HepG2 (cell line): ENCODE results near the gene FGD4. TPM values are rescaled to one million over a fixed set of nuclear protein-coding genes. Genes with fewer than 3 reads are reported as not detected.

Experiments used
- ATAC-seq: fragments of 200-7000 bp; cut with Tn5 transposase; 3 replicates; pipeline ENCODE4 v1.9.1; 2020; ENCODE audit warnings: mild to moderate bottlenecking, moderate library complexity
- BruUV-seq: library from RNA; stranded (reverse); fragments of 400-500 nt; replicated peaks from 2 replicates; lab custom pipeline; 2021; lab: Mats Ljungman, UMichigan
- CTCF ChIA-PET: fragments of 300-600 bp; formaldehyde crosslinking; extraction: SDS; loops from one replicate; lab custom pipeline; 2021; ENCODE audit warnings: low total read pairs, inconsistent platforms, low intra/inter-chr PET ratio; lab: Yijun Ruan, JAX
- POLR2A ChIA-PET: fragments of 350-600 bp; sonication (Branson Sonifier 250); formaldehyde crosslinking; loops from one replicate; lab custom pipeline; 2020; ENCODE audit warnings: antibody characterized with exemption, inconsistent platforms; lab: Yijun Ruan, JAX
- DNase-seq: peaks from one replicate; pipeline ENCODE4 v3.0.0-alpha.2; 2015; ENCODE audit warnings: low spot score
- FAIRE-seq: peaks from 3 replicates; lab custom pipeline; 2011; peaks lifted over from hg19 to GRCh38; lab: Jason Lieb, UNC
- H2AFZ ChIP-seq: one replicate; pipeline ENCODE4 v1.6.1; 2011; ENCODE audit warnings: low read length, inconsistent platforms
- H3K27ac ChIP-seq: fragments of 300-600 bp; 3 replicates; pipeline ENCODE4 v1.8.0; 2011; ENCODE audit warnings: mixed run types, mild to moderate bottlenecking, mixed read lengths, low read length, inconsistent platforms; ENCODE audit not compliant: insufficient read depth; ENCODE audit errors: extremely low read length
- H3K27me3 ChIP-seq, 2 experiments: fragments of 200-600 bp in 1 of 2; 2 replicates in 1 of 2; 3 replicates in 1 of 2; pipeline versions ENCODE4 v1.6.0 to v1.8.0; 2011; ENCODE audit warnings: low read length in 2 of 2, mild to moderate bottlenecking in 2 of 2, moderate library complexity in 2 of 2, inconsistent platforms in 1 of 2; ENCODE audit not compliant: insufficient read depth in 2 of 2, control insufficient read depth in 1 of 2
- H3K36me3 ChIP-seq, 2 experiments: fragments of 200-600 bp in 1 of 2; replicated peaks in 1 of 2; 2 replicates in 1 of 2; 3 replicates in 1 of 2; pipeline versions ENCODE4 v1.5.1 to v1.8.0; 2011; ENCODE audit warnings: low read length in 2 of 2, inconsistent platforms in 1 of 2; ENCODE audit not compliant: insufficient read depth in 2 of 2, control insufficient read depth in 1 of 2
- H3K4me1 ChIP-seq: 2 replicates; pipeline ENCODE4 v1.5.1; 2012; ENCODE audit warnings: low read length, inconsistent platforms; ENCODE audit not compliant: insufficient read depth
- H3K4me2 ChIP-seq: 2 replicates; pipeline ENCODE4 v1.6.0; 2011; ENCODE audit warnings: low read depth, low read length, inconsistent platforms
- H3K4me3 ChIP-seq, 3 experiments: fragments of 200-600 bp in 1 of 3; sonication (generic), shearing (Covaris generic) in 1 of 3; replicated peaks in 1 of 3; 2 replicates each; pipeline ENCODE4 v1.5.1; 2011 to 2016; ENCODE audit warnings: low read length in 3 of 3, inconsistent platforms in 2 of 3, low read depth in 2 of 3, mild to moderate bottlenecking in 2 of 3, control low read depth in 1 of 3, mixed read lengths in 1 of 3; ENCODE audit not compliant: insufficient read depth in 1 of 3
- H3K79me2 ChIP-seq: one replicate; pipeline ENCODE4 v1.6.1; 2011; ENCODE audit warnings: low read length, inconsistent platforms; ENCODE audit not compliant: insufficient read depth
- H3K9ac ChIP-seq: 2 replicates; pipeline ENCODE4 v1.6.0; 2011; ENCODE audit warnings: mild to moderate bottlenecking, low read depth, low read length, inconsistent platforms; ENCODE audit not compliant: insufficient read depth
- H3K9me3 ChIP-seq: 2 replicates; pipeline ENCODE4 v1.5.1; 2012; ENCODE audit warnings: mild to moderate bottlenecking, low read length
- H4K20me1 ChIP-seq: 2 replicates; pipeline ENCODE4 v1.6.0; 2011; ENCODE audit warnings: inconsistent platforms, mild to moderate bottlenecking, low read length, moderate library complexity; ENCODE audit not compliant: insufficient read depth
- ADNP ChIP-seq: sonication (generic); formaldehyde crosslinking; IDR thresholded peaks from 2 replicates; pipeline ENCODE4 v1.4.0; 2020; ENCODE audit warnings: missing genetic modification reagents
- ELF1 ChIP-seq: sonication (generic); formaldehyde crosslinking; IDR thresholded peaks from 2 replicates; pipeline ENCODE4 v1.4.0; 2020; ENCODE audit warnings: missing genetic modification reagents
- ELF3 ChIP-seq: IDR thresholded peaks from 2 replicates; pipeline ENCODE4 v1.6.1; 2016; ENCODE audit warnings: missing genetic modification reagents, missing compliant biosample characterization
- KLF13 ChIP-seq: sonication (generic); formaldehyde crosslinking; IDR thresholded peaks from 2 replicates; pipeline ENCODE4 v1.4.0; 2020; ENCODE audit warnings: mild to moderate bottlenecking, missing genetic modification reagents
- NPAS2 ChIP-seq: sonication (generic); formaldehyde crosslinking; IDR thresholded peaks from 2 replicates; pipeline ENCODE4 v1.8.0; 2022; ENCODE audit warnings: mild to moderate bottlenecking, missing genetic modification reagents, borderline replicate concordance
- REPIN1 ChIP-seq: sonication (generic); formaldehyde crosslinking; IDR thresholded peaks from 2 replicates; pipeline ENCODE4 v1.8.0; 2022; ENCODE audit warnings: missing genetic modification reagents, low read depth, mild to moderate bottlenecking, borderline replicate concordance
- SNAPC5 ChIP-seq: sonication (generic); formaldehyde crosslinking; IDR thresholded peaks from 2 replicates; pipeline ENCODE4 v1.8.1; 2023; ENCODE audit warnings: mild to moderate bottlenecking, missing genetic modification reagents, borderline replicate concordance
- TFDP1 ChIP-seq: IDR thresholded peaks from 2 replicates; pipeline ENCODE4 v1.6.1; 2016; ENCODE audit warnings: missing compliant biosample characterization, missing genetic modification reagents, borderline replicate concordance
- ZBTB39 ChIP-seq: sonication (generic); formaldehyde crosslinking; IDR thresholded peaks from 2 replicates; pipeline ENCODE4 v1.5.0; 2020; ENCODE audit warnings: missing genetic modification reagents
- ZMYM2 ChIP-seq: sonication (generic); formaldehyde crosslinking; IDR thresholded peaks from 2 replicates; pipeline ENCODE4 v1.8.0; 2022; ENCODE audit warnings: mild to moderate bottlenecking, missing genetic modification reagents
- ZNF138 ChIP-seq: sonication (generic); formaldehyde crosslinking; IDR thresholded peaks from 2 replicates; pipeline ENCODE4 v1.5.0; 2020; ENCODE audit warnings: mild to moderate bottlenecking, low read depth, missing genetic modification reagents
- ZNF282 ChIP-seq: fragments of 450-650 bp; IDR thresholded peaks from 2 replicates; pipeline ENCODE4 v1.6.1; 2018; ENCODE audit not compliant: partially characterized antibody
- ZNF331 ChIP-seq: sonication (generic); formaldehyde crosslinking; IDR thresholded peaks from 2 replicates; pipeline ENCODE4 v1.4.0; 2020; ENCODE audit warnings: missing genetic modification reagents
- ZNF431 ChIP-seq: sonication (generic); formaldehyde crosslinking; IDR thresholded peaks from 2 replicates; pipeline ENCODE4 v1.9.0; 2022; ENCODE audit warnings: missing genetic modification reagents, low read depth, mild to moderate bottlenecking, borderline replicate concordance
- ZNF598 ChIP-seq: sonication (generic); formaldehyde crosslinking; IDR thresholded peaks from 2 replicates; pipeline ENCODE4 v1.5.1; 2020; ENCODE audit warnings: mild to moderate bottlenecking, missing genetic modification reagents, borderline replicate concordance
- ZNF691 ChIP-seq: sonication (generic); formaldehyde crosslinking; IDR thresholded peaks from 2 replicates; pipeline ENCODE4 v1.4.0; 2020; ENCODE audit warnings: missing genetic modification reagents, low read depth, mild to moderate bottlenecking, borderline replicate concordance
- WGBS: methylation state at CpG from one replicate; pipeline ENCODE4 v1.1.6; 2017; ENCODE audit warnings: low lambda C conversion rate; 5-methylcytosine and 5-hydroxymethylcytosine counted together
- in situ Hi-C: cut with HindIII; loops from 2 replicates; pipeline ENCODE4 v1.10.0; 2017; ENCODE audit warnings: low pct_unique_long_range_greater_than_20kb; ENCODE audit not compliant: extremely low pct_ligation_motif_present
- intact Hi-C: fragments of 100-400 bp; cut with micrococcal nuclease; formaldehyde crosslinking; loops from one replicate; pipeline ENCODE4 v1.10.0; 2022; ENCODE audit not compliant: unreplicated experiment
- polyA plus RNA-seq, 8 experiments: library from polyadenylated mRNA; depleted of rRNA in 3 of 8; stranded (reverse) in 7 of 8; unstranded in 1 of 8; fragments of >200 nt; fragmentation: Illumina TruSeq in 4 of 8; extraction: Trizol in 4 of 8; gene quantifications; 2 replicates each; pipeline versions ENCODE4 v1.2.1 to v1.2.3, GENCODE V29; 2011 to 2016; ENCODE audit warnings: low read depth in 4 of 8, missing spikeins in 1 of 8, mixed read lengths in 1 of 8; ENCODE audit not compliant: insufficient read depth in 1 of 8
- total RNA-seq, 5 experiments: library from RNA; depleted of rRNA; stranded (reverse); fragments of >200 nt; fragmentation: Illumina TruSeq; extraction: Trizol; gene quantifications; 2 replicates each; pipeline ENCODE4 v1.2.3, GENCODE V29; 2016; ENCODE audit warnings: low read depth in 1 of 5

The FGD4 gene
- total and polyA plus RNA-seq, 2 of the 13 experiments (the other 11 are each of a cell fraction or from before 2014, with no cell fraction given), result 4.6 to 6.6 TPM

GRCh38 chr12:32545413-32545980 is 146.1 kb downstream of the FGD4 start:
- no peak overlapping the region for H3K27ac ChIP-seq
- POLR2A ChIA-PET, result no interaction called here
- H3K27me3 ChIP-seq, result no peaks in the 10 kb centered on the region
- H2AFZ ChIP-seq, result no peak overlapping the region
- in situ Hi-C loops, result no loop called here
- CTCF ChIA-PET, result no interaction called here
- no peak overlapping the region for H3K9ac ChIP-seq
- peak; percentile 12 for FAIRE-seq
- H3K79me2 ChIP-seq, result peaks cover 67% of the 10 kb centered on the region
- intact Hi-C loops, result no loop called here
- no peak for ATAC-seq
- H3K4me2 ChIP-seq, result no peak overlapping the region
- WGBS, result 65% methylated on average over 3 of the region's 3 CpGs
- BruUV-seq, result no TSS peak
- H3K4me1 ChIP-seq, result peaks cover 67% of the 10 kb centered on the region
- H3K4me3 ChIP-seq, result no peak overlapping the region
- DNase-seq, result no peak
- H4K20me1 ChIP-seq, result peaks cover 5% of the 10 kb centered on the region; the same call in 1 of the 2 replicates
- H3K36me3 ChIP-seq, result no peaks in the 10 kb centered on the region
- no peaks in the 10 kb centered on the region for H3K9me3 ChIP-seq
- TF ChIP-seq ZNF331 (CRISPR knock-in tag) (no peak), SNAPC5 (CRISPR knock-in tag) (no peak), ZMYM2 (CRISPR knock-in tag) (no peak), TFDP1 (CRISPR knock-in tag) (no peak), REPIN1 (CRISPR knock-in tag) (no peak), ZNF691 (CRISPR knock-in tag) (no peak), ZNF431 (CRISPR knock-in tag) (no peak), ELF1 (CRISPR knock-in tag) (no peak), ZNF282 (no peak), NPAS2 (CRISPR knock-in tag) (no peak), ELF3 (CRISPR knock-in tag) (0 out of 2 replicates have a peak, but pooled peaks have one; percentile 11), ZNF598 (CRISPR knock-in tag) (no peak), ADNP (no peak), ZNF138 (CRISPR knock-in tag) (no peak), KLF13 (CRISPR knock-in tag) (no peak), ZBTB39 (no peak)
